Measurements from ENCODE around the gene XPNPEP1.

XPNPEP1 gene

GRCh38 chr10:109837384-109837783, 85.9 kb downstream of the XPNPEP1 start:
- TF ChIP-seq, protein P1, sequence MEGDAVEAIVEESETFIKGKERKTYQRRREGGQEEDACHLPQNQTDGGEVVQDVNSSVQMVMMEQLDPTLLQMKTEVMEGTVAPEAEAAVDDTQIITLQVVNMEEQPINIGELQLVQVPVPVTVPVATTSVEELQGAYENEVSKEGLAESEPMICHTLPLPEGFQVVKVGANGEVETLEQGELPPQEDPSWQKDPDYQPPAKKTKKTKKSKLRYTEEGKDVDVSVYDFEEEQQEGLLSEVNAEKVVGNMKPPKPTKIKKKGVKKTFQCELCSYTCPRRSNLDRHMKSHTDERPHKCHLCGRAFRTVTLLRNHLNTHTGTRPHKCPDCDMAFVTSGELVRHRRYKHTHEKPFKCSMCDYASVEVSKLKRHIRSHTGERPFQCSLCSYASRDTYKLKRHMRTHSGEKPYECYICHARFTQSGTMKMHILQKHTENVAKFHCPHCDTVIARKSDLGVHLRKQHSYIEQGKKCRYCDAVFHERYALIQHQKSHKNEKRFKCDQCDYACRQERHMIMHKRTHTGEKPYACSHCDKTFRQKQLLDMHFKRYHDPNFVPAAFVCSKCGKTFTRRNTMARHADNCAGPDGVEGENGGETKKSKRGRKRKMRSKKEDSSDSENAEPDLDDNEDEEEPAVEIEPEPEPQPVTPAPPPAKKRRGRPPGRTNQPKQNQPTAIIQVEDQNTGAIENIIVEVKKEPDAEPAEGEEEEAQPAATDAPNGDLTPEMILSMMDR (IDR thresholded peaks at IDR 0.05; ENCODE audit: insufficient read depth, missing control alignments) = no peak
- FAIRE-seq (no peak), DNase-seq (ENCODE audit: insufficient read length, low spot score) (no peak)

GRCh38 chr10:109835257-109835656, 88.1 kb downstream of the XPNPEP1 start:
- DNase-seq (ENCODE audit: insufficient read length, low spot score) (no peak), FAIRE-seq (no peak)
- TF ChIP-seq, protein P1 (IDR thresholded peaks at IDR 0.05; ENCODE audit: insufficient read depth, missing control alignments) = no peak

DNA sequence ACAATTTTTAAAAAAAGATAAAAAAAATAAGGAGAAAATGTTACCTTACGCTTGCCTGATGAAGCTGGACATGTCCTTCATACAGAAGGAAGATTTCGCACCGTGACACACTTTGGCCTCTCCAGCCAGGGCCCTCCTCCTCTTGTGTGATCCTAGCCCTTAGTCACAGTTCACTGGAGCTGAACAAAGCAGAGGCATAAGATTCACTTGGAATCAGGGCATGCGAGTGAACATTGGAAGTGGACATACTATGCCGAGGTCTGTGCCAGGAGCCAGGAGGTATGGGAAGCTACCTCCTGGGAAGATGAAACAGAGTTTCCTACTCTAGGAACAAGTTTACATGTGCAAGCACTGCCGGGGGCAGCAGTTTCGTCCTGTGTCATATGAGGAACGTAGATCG, 91.5 kb downstream of the XPNPEP1 start:
- TF ChIP-seq, protein P1 (IDR thresholded peaks at IDR 0.05; ENCODE audit: insufficient read depth, missing control alignments) = no peak
- no peak for DNase-seq (ENCODE audit: insufficient read length, low spot score)
- no peak for FAIRE-seq

GRCh38 chr10:109824206-109824605, 99.1 kb downstream of the XPNPEP1 start:
- FAIRE-seq (no peak), DNase-seq (ENCODE audit: insufficient read length, low spot score) (no peak)
- TF ChIP-seq, protein P1 (IDR thresholded peaks at IDR 0.05; ENCODE audit: insufficient read depth, missing control alignments) = no peak

GRCh38 chr10:109823196-109823595, 100.1 kb downstream of the XPNPEP1 start:
- FAIRE-seq (no peak), DNase-seq (ENCODE audit: insufficient read length, low spot score) (no peak)
- TF ChIP-seq, protein P1 (IDR thresholded peaks at IDR 0.05; ENCODE audit: insufficient read depth, missing control alignments) = no peak

- TF ChIP-seq, protein P1 (IDR thresholded peaks at IDR 0.05; ENCODE audit: insufficient read depth, missing control alignments) = no peak
- FAIRE-seq = no peak
Observed at GRCh38 chr10:109821672-109822071, 101.6 kb downstream of the XPNPEP1 start.

DNA sequence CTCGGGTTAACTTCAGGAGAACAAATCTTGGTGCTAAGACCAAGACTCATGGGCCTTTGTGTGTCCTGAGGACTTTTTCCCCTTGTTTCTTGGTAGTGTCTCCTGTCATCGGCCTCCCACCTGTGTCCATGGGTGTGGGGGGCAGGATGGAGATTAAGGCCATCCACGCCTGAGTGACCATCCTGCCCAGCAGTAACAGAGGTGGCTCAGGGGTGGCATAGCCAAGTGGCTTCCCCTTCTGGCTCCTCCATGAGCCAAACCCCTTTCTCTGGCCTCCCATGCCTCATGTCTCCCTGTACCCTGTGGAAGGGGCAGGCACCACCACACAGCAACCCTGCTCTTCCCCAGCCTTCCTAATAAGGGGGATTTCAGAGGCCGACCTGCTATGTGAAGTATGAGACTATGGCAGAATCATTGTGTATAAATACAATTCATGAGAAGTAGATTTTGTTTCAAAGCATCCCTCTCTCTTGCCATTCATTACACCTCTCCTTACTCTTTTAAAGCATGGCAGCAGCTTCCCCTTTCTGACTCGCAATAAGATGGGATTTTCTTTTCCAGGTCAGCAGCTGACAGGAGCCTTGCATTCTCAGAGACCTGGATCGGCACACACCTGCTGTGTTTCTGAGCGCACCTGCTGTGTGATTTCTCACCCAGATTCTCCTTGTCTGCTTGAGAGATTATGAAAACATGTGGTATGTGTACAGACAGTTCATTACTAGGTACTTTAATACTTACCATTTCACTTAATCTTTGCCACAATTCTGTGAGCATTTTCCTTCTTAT, 102.5 kb downstream of the XPNPEP1 start:
- no peak for DNase-seq (ENCODE audit: insufficient read length, low spot score)
- FAIRE-seq = no peak

More at GRCh38 chr10:109821672-109822071, 101.6 kb downstream of the XPNPEP1 start:
- DNase-seq (ENCODE audit: insufficient read length, low spot score) = no peak

More for the DNA sequence above, 102.5 kb downstream of the XPNPEP1 start:
- TF ChIP-seq, protein P1 (IDR thresholded peaks at IDR 0.05; ENCODE audit: insufficient read depth, missing control alignments) = no peak
